SU-DHL-6 (cell line): Measurements from ENCODE around the gene A2ML1.

Experiments
- H2AFZ ChIP-seq: fragments of 200-600 bp; sonication (generic); 2 replicates; pipeline ENCODE4 v1.6.1; 2014; ENCODE audit warnings: low read depth, mild to moderate bottlenecking, moderate library complexity, mixed read lengths, antibody characterized with exemption, low read length; ENCODE audit not compliant: severe bottlenecking
- H3F3A ChIP-seq: fragments of 200-600 bp; shearing (Covaris generic); 2 replicates; pipeline ENCODE4 v1.6.0; 2016; ENCODE audit warnings: antibody characterized with exemption, mild to moderate bottlenecking; ENCODE audit not compliant: insufficient read depth
- H3K27ac ChIP-seq: fragments of 200-600 bp; sonication (generic); 2 replicates; pipeline ENCODE4 v1.5.1; 2016; ENCODE audit warnings: low read depth, mild to moderate bottlenecking, low read length, moderate library complexity, mixed read lengths
- H3K27me3 ChIP-seq: fragments of 200-600 bp; sonication (generic), shearing (Covaris generic); 2 replicates; pipeline ENCODE4 v1.6.0; 2014; ENCODE audit warnings: mild to moderate bottlenecking, low read length
- H3K36me3 ChIP-seq: fragments of 200-600 bp; sonication (generic); 2 replicates; pipeline ENCODE4 v1.6.1; 2014; ENCODE audit warnings: mild to moderate bottlenecking, low read length, mixed read lengths
- H3K4me2 ChIP-seq: fragments of 300-600, 200-600 bp; shearing (Covaris generic), sonication (generic); 2 replicates; pipeline ENCODE4 v1.6.0; 2014; ENCODE audit warnings: low read length, low read depth, mild to moderate bottlenecking; ENCODE audit not compliant: poor library complexity, severe bottlenecking
- H3K4me3 ChIP-seq: fragments of 200-600 bp; sonication (generic); 2 replicates; pipeline ENCODE4 v1.5.1; 2014; ENCODE audit warnings: antibody characterized with exemption, low read length, mild to moderate bottlenecking, mixed read lengths; ENCODE audit not compliant: insufficient read depth, poor library complexity, severe bottlenecking
- H3K79me2 ChIP-seq: fragments of 200-600 bp; sonication (generic); 2 replicates; pipeline ENCODE4 v1.6.1; 2014; ENCODE audit warnings: mild to moderate bottlenecking, low read length, moderate library complexity; ENCODE audit not compliant: insufficient read depth
- H3K9ac ChIP-seq: fragments of 200-600 bp; sonication (generic); 2 replicates; pipeline ENCODE4 v1.7.0; 2014; ENCODE audit warnings: mild to moderate bottlenecking, low read length
- H3K9me2 ChIP-seq: fragments of 200-600 bp; sonication (generic); replicated peaks from 2 replicates; pipeline ENCODE4 v1.6.1; 2014; ENCODE audit warnings: low read length; ENCODE audit not compliant: insufficient read depth
- H3K9me3 ChIP-seq: fragments of 200-600 bp; sonication (generic); 2 replicates; pipeline ENCODE4 v1.6.1; 2014; ENCODE audit warnings: low read length, mixed read lengths; ENCODE audit not compliant: insufficient read depth
- H4K20me1 ChIP-seq: fragments of 200-600 bp; sonication (generic); 2 replicates; pipeline ENCODE4 v1.6.1; 2014; ENCODE audit warnings: low read depth, mild to moderate bottlenecking, antibody characterized with exemption, low read length, moderate library complexity, mixed read lengths
- EZH2phosphoT487 ChIP-seq: fragments of 200-600 bp; sonication (generic), shearing (Covaris generic); conservative IDR thresholded peaks from 2 replicates; pipeline ENCODE4 v1.6.1; 2018; ENCODE audit warnings: mild to moderate bottlenecking, antibody characterized with exemption, low read length, moderate library complexity, mixed read lengths
- TF ChIP-seq, protein P1 (sequence below): fragments of 200-600 bp; sonication (generic); IDR thresholded peaks from one replicate; pipeline ENCODE4 v1.5.1; 2017; ENCODE audit warnings: antibody characterized with exemption, mild to moderate bottlenecking, low read length, moderate library complexity; ENCODE audit not compliant: insufficient read depth, poor library complexity, severe bottlenecking

Gene A2ML1

DNA sequence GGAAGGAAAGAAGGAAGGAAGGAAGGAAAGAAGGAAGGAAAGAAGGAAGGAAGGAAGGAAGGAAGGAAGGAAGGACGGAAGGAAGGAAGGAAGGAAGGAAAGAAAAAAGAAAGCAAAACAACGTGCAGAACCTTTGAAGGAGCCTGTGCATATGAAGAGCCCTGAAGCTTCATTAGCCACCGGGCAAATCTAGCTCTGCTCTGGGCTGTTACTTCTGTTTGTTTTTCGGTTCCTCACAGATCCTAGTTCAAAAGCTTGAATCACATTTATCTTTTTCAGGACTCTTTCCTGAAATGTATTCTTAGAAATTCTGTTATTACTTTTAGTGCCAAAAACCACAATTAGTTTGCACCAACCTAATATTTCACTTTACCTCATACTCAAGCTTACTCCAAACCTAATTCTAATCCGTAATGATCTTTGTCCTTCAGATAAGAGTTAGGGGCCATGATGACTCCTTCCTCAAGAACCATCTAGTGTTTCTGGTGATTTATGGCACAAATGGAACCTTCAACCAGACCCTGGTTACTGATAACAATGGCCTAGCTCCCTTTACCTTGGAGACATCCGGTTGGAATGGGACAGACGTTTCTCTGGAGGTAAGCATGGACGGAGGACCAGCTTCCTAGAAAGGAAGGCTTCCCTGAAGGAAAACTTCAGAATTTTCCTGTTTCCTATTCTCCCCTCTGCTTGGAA is 18.7 kb downstream of the A2ML1 start:
- Histone ChIP-seq H3K27me3 (no peaks in the 10 kb centered on the region), H4K20me1 (no peaks in the 10 kb centered on the region), H3F3A (no peaks in the 10 kb centered on the region), H3K36me3 (no peaks in the 10 kb centered on the region), H3K4me3 (no peak overlapping the region), H3K27ac (no peak overlapping the region), H3K9me3 (no peaks in the 10 kb centered on the region), H3K4me2 (no peak overlapping the region), H3K9ac (no peak overlapping the region), H3K9me2 (no peaks in the 10 kb centered on the region), H3K79me2 (no peaks in the 10 kb centered on the region), H2AFZ (no peak overlapping the region)
- TF ChIP-seq, protein P1, sequence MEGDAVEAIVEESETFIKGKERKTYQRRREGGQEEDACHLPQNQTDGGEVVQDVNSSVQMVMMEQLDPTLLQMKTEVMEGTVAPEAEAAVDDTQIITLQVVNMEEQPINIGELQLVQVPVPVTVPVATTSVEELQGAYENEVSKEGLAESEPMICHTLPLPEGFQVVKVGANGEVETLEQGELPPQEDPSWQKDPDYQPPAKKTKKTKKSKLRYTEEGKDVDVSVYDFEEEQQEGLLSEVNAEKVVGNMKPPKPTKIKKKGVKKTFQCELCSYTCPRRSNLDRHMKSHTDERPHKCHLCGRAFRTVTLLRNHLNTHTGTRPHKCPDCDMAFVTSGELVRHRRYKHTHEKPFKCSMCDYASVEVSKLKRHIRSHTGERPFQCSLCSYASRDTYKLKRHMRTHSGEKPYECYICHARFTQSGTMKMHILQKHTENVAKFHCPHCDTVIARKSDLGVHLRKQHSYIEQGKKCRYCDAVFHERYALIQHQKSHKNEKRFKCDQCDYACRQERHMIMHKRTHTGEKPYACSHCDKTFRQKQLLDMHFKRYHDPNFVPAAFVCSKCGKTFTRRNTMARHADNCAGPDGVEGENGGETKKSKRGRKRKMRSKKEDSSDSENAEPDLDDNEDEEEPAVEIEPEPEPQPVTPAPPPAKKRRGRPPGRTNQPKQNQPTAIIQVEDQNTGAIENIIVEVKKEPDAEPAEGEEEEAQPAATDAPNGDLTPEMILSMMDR = no peak
- TF ChIP-seq EZH2phosphoT487 = no peak

DNA sequence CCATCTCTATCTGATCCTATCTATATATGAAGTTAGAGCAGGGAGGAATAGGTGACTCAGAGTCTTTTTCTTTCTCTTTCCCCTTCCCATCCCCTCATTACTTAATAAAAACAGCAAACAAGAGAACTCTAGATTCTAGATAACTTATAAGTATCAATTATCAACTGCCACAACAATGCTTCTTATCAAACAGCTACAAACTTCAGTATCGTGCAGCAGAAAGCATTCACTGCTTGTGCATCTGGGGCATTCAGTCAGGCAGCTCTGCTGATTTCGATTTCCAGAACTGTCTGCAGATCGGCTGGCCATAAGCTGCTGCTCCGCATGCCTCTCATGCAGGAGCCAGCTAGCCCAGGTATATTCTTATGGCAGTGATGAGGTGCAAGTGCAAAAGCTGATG is 19.4 kb downstream of the A2ML1 start:
- H3K27me3 ChIP-seq = no peaks in the 10 kb centered on the region
- no peaks in the 10 kb centered on the region for H3K9me2 ChIP-seq
- no peaks in the 10 kb centered on the region for H3F3A ChIP-seq
- no peaks in the 10 kb centered on the region for H4K20me1 ChIP-seq
- no peaks in the 10 kb centered on the region for H3K9me3 ChIP-seq
- H3K27ac ChIP-seq = no peak overlapping the region
- H3K79me2 ChIP-seq = no peaks in the 10 kb centered on the region
- TF ChIP-seq, protein P1 = no peak
- no peak for TF ChIP-seq EZH2phosphoT487
- no peak overlapping the region for H3K9ac ChIP-seq
- H3K4me3 ChIP-seq = no peak overlapping the region
- no peak overlapping the region for H2AFZ ChIP-seq
- H3K36me3 ChIP-seq = no peaks in the 10 kb centered on the region
- no peak overlapping the region for H3K4me2 ChIP-seq

DNA sequence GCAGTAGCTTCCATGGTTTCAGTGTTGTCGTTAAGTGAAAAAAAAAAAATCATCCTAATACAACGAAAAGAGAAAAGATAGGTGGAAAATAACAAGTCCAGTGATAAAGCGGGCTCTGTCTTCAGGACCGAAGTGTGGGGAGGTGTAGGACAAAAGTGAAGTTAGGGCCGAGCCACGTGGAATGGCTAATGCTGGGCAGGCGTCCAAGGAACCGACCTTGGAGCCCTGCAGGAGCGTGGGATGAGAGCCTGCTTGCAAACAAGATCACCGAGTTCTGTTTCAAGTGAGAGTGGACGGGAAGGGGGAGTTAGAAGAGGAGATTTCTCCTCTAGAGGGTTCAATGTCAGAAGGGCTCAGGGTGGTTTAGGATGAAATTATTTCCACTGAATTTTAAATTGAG is 22.2 kb downstream of the A2ML1 start:
- Histone ChIP-seq H3K36me3 (no peaks in the 10 kb centered on the region), H2AFZ (no peak overlapping the region), H3K27me3 (no peaks in the 10 kb centered on the region), H3K4me3 (no peak overlapping the region), H3K4me2 (no peak overlapping the region), H3K27ac (no peak overlapping the region), H3F3A (no peaks in the 10 kb centered on the region), H3K9ac (no peak overlapping the region), H3K9me2 (no peaks in the 10 kb centered on the region), H4K20me1 (no peaks in the 10 kb centered on the region), H3K79me2 (no peaks in the 10 kb centered on the region), H3K9me3 (no peaks in the 10 kb centered on the region)
- TF ChIP-seq, protein P1 = no peak
- TF ChIP-seq EZH2phosphoT487 = no peak
